ENCODE data around the gene CES3.
"Not testable (repeated sequence)": the region's sequence is repeated elsewhere in the genome, so short reads cannot be mapped to it uniquely, and the experiment has no call there.

The CES3 gene

DNA sequence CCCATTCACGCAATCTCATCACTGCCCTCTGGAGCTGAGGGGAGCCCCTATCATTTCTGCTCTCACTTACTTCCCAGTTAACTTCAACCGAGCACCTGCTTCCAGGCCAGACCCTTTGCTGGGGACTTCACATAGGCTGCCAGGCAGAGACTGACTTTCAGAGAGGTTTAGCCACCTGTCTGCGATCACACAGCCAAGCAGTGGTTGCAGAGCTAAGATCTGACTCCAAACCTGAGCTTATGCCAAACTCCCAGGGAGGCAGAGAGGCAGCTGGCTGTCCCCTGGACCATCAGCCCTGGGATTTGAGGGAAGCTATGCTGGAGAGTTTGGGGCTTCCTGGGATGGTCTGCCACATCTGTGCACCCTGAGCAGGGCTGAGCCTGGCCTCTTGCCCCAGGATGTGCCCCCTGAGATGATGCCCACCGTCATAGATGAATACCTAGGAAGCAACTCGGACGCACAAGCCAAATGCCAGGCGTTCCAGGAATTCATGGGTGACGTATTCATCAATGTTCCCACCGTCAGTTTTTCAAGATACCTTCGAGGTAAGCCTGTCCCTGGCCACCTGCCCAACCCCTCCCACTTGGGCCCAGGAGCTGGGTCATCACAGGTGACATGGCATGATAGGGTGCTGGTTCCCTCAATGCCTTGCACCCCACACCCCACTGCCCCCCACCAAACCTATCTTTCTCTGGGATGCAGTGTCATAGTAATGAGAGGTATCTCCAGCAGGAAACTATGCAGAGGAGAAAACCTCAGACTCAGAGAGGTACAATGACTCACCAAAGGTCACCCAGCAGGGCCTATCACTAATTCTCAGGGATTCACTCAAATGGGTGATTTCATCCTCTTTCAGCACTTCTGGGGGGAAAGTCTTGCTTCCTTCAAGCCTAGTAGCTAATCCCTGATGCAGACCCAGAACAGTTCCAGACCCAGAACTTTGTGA, 10.0 kb downstream of the CES3 start:
- no peak for DNase-seq (ENCODE audit: insufficient read length, low spot score)
- FAIRE-seq, result no peak
- TF ChIP-seq CTCF (IDR thresholded peaks at IDR 0.05; ENCODE audit: insufficient read depth, missing control alignments), result no peak

DNA sequence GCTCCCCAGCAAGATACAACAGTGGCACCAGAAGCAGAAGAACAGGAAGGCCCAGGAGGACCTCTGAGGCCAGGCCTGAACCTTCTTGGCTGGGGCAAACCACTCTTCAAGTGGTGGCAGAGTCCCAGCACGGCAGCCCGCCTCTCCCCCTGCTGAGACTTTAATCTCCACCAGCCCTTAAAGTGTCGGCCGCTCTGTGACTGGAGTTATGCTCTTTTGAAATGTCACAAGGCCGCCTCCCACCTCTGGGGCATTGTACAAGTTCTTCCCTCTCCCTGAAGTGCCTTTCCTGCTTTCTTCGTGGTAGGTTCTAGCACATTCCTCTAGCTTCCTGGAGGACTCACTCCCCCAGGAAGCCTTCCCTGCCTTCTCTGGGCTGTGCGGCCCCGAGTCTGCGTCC, 11.9 kb downstream of the CES3 start:
- DNase-seq (ENCODE audit: insufficient read length, low spot score) (no peak), FAIRE-seq (no peak)
- no peak for TF ChIP-seq CTCF (IDR thresholded peaks at IDR 0.05; ENCODE audit: insufficient read depth, missing control alignments)

DNA sequence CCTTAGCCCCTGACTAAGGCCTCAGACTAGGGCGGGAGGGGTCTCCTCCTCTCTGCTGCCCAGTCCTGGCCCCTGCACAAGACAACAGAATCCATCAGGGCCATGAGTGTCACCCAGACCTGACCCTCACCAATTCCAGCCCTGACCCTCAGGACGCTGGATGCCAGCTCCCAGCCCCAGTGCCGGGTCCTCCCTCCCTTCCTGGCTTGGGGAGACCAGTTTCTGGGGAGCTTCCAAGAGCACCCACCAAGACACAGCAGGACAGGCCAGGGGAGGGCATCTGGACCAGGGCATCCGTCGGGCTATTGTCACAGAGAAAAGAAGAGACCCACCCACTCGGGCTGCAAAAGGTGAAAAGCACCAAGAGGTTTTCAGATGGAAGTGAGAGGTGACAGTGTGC, 12.7 kb downstream of the CES3 start:
- DNase-seq (ENCODE audit: insufficient read length, low spot score) (no peak), FAIRE-seq (no peak)
- TF ChIP-seq CTCF (IDR thresholded peaks at IDR 0.05; ENCODE audit: insufficient read depth, missing control alignments), result no peak

DNA sequence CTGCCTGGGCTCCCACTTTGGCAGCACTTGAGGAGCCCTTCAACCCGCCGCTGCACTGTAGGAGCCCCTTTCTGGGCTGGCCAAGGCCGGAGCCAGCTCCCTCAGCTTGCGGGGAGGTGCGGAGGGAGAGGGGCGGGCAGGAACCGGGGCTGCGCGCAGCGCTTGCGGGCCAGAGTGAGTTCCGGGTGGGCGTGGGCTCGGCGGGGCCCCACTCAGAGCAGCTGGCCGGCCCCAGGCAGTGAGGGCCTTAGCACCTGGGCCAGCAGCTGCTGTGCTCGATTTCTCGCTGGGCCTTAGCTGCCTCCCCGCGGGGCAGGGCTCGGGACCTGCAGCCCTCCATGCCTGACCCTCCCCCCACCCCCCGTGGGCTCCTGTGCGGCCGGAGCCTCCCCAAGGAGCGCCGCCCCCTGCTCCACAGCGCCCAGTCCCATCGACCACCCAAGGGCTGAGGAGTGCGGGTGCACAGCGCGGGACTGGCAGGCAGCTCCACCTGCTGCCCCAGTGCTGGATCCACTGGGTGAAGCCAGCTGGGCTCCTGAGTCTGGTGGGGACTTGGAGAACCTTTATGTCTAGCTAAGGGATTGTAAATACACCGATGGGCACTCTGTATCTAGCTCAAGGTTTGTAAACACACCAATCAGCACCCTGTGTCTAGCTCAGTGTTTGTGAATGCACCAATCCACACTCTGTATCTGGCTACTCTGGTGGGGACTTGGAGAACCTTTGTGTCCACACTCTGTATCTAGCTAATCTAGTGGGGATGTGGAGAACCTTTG, 13.3 kb downstream of the CES3 start:
- not testable (repeated sequence) for FAIRE-seq; DNase-seq (ENCODE audit: insufficient read length, low spot score)

DNA sequence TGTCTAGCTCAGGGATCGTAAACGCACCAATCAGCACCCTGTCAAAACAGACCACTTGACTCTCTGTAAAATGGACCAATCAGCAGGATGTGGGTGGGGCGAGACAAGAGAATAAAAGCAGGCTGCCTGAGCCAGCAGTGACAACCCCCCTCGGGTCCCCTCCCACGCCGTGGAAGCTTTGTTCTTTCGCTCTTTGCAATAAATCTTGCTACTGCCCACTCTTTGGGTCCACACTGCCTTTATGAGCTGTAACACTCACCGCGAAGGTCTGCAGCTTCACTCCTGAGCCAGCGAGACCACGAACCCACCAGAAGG, 13.8 kb downstream of the CES3 start:
- FAIRE-seq, result not testable (repeated sequence)

GRCh38 chr16:66975302-66975893, 14.3 kb downstream of the CES3 start:
- no peak for TF ChIP-seq CTCF (IDR thresholded peaks at IDR 0.05; ENCODE audit: insufficient read depth, missing control alignments)
- no peak for DNase-seq (ENCODE audit: insufficient read length, low spot score)
- FAIRE-seq, result no peak

More for the DNA sequence above, 13.8 kb downstream of the CES3 start:
- DNase-seq (ENCODE audit: insufficient read length, low spot score), result not testable (repeated sequence)

GRCh38 chr16:66976746-66977145, 15.7 kb downstream of the CES3 start:
- FAIRE-seq, result no peak

More at GRCh38 chr16:66976746-66977145, 15.7 kb downstream of the CES3 start:
- TF ChIP-seq CTCF (IDR thresholded peaks at IDR 0.05; ENCODE audit: insufficient read depth, missing control alignments), result no peak
- no peak for DNase-seq (ENCODE audit: insufficient read length, low spot score)
